KMS-11 (cell line): ENCODE data around the gene PEA15.

Experiments used
- H2AFZ ChIP-seq: fragments of 200-600 bp; sonication (generic); 2 replicates; pipeline ENCODE4 v1.6.1; 2016; ENCODE audit warnings: antibody characterized with exemption, mixed run types, low read depth
- H3K27ac ChIP-seq: fragments of 200-600 bp; sonication (generic); 2 replicates; pipeline ENCODE4 v1.6.1; 2016; ENCODE audit warnings: mild to moderate bottlenecking, mixed run types
- H3K27me3 ChIP-seq: fragments of 200-600 bp; sonication (generic); 2 replicates; pipeline ENCODE4 v1.6.1; 2017; ENCODE audit warnings: mild to moderate bottlenecking, low read depth, mixed run types, moderate library complexity; ENCODE audit not compliant: insufficient read depth
- H3K36me3 ChIP-seq: fragments of 200-600 bp; sonication (generic); 2 replicates; pipeline ENCODE4 v1.6.1; 2017; ENCODE audit warnings: mild to moderate bottlenecking, mixed run types; ENCODE audit not compliant: insufficient read depth
- H3K4me1 ChIP-seq: fragments of 200-600 bp; sonication (generic); 2 replicates; pipeline ENCODE4 v1.6.1; 2016; ENCODE audit warnings: mild to moderate bottlenecking, low read depth, mixed run types; ENCODE audit not compliant: poor library complexity, severe bottlenecking
- H3K4me2 ChIP-seq: fragments of 200-600 bp; sonication (generic); 2 replicates; pipeline ENCODE4 v1.7.0; 2016; ENCODE audit warnings: mild to moderate bottlenecking, mixed run types
- H3K4me3 ChIP-seq: fragments of 200-600 bp; sonication (generic); IDR thresholded peaks from 2 replicates; pipeline ENCODE4 v1.6.1; 2017; ENCODE audit warnings: low read depth, low read length, mixed read lengths; ENCODE audit not compliant: insufficient read depth
- H3K79me2 ChIP-seq: fragments of 200-600 bp; sonication (generic); 2 replicates; pipeline ENCODE4 v1.6.1; 2016; ENCODE audit warnings: low read depth, mixed run types; ENCODE audit not compliant: insufficient read depth
- H3K9ac ChIP-seq: fragments of 200-600 bp; sonication (generic); 2 replicates; pipeline ENCODE4 v1.6.1; 2016; ENCODE audit warnings: mild to moderate bottlenecking, mixed run types
- H4K20me1 ChIP-seq: fragments of 200-600 bp; sonication (generic); 2 replicates; pipeline ENCODE4 v1.6.1; 2016; ENCODE audit warnings: mild to moderate bottlenecking, mixed run types; ENCODE audit not compliant: insufficient read depth
- TF ChIP-seq, protein P1 (sequence below): fragments of 200-600 bp; sonication (generic); conservative IDR thresholded peaks from 2 replicates; pipeline ENCODE4 v1.6.1; 2017; ENCODE audit warnings: low read depth, mild to moderate bottlenecking, antibody characterized with exemption, low read length, moderate library complexity, mixed read lengths

PEA15 gene

DNA sequence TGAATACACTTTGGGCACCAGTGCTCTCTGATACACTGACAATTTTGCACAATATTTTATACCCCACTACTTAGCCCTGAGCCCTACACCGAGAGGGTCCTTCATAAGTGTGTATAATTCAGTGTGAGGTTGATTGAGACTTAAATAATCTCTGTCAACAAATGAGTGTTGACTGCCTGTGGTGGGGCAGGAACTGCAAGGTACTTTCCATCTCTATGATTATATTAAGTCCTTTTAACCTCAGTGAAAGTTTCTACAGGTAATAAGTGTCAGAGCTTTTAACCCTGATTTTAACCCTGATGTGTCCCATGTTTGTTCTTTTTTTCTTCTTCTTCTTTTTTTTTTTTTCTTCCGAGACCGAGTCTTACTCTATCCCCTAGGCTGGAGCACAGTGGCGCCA lies 9.0 kb upstream of the PEA15 start:
- Histone ChIP-seq H3K36me3 (no peaks in the 10 kb centered on the region), H3K27ac (no peak overlapping the region; the same call in 1 of the 2 replicates), H3K9ac (no peak overlapping the region), H3K4me3 (peak overlapping the region; percentile 82), H3K4me1 (peaks cover 37% of the 10 kb centered on the region), H4K20me1 (no peaks in the 10 kb centered on the region), H2AFZ (peak overlapping the region; percentile 8; the same call in 1 of the 2 replicates), H3K79me2 (no peaks in the 10 kb centered on the region), H3K4me2 (peak overlapping the region; percentile 42), H3K27me3 (no peaks in the 10 kb centered on the region)
- TF ChIP-seq, protein P1, sequence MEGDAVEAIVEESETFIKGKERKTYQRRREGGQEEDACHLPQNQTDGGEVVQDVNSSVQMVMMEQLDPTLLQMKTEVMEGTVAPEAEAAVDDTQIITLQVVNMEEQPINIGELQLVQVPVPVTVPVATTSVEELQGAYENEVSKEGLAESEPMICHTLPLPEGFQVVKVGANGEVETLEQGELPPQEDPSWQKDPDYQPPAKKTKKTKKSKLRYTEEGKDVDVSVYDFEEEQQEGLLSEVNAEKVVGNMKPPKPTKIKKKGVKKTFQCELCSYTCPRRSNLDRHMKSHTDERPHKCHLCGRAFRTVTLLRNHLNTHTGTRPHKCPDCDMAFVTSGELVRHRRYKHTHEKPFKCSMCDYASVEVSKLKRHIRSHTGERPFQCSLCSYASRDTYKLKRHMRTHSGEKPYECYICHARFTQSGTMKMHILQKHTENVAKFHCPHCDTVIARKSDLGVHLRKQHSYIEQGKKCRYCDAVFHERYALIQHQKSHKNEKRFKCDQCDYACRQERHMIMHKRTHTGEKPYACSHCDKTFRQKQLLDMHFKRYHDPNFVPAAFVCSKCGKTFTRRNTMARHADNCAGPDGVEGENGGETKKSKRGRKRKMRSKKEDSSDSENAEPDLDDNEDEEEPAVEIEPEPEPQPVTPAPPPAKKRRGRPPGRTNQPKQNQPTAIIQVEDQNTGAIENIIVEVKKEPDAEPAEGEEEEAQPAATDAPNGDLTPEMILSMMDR, result no peak

DNA sequence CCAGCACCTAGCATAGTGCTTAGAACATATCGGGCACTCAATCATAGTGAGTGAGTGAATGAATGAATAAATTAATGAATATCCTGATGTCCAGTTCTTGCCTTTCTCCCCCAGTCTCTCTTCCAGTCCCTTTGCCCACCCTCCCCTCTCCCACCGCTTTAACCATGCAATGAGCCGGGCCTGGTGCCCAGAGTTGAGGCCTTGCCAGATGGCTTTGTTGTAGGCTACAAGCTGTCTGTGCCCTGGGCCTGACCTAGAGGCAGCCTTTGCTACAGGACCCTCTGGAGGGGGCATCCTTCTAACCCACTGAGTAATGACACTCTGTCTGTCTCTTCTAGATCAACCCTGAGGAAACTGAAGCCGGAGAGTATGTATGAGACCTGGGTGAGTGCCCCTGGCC lies 8.0 kb upstream of the PEA15 start:
- Histone ChIP-seq H3K27ac (no peak overlapping the region), H3K36me3 (no peaks in the 10 kb centered on the region), H3K27me3 (no peaks in the 10 kb centered on the region), H3K79me2 (no peaks in the 10 kb centered on the region), H3K4me1 (peaks cover 37% of the 10 kb centered on the region), H3K9ac (no peak overlapping the region), H3K4me3 (no peak overlapping the region), H2AFZ (no peak overlapping the region), H3K4me2 (no peak overlapping the region; the same call in 1 of the 2 replicates), H4K20me1 (no peaks in the 10 kb centered on the region)
- TF ChIP-seq, protein P1, result no peak

DNA sequence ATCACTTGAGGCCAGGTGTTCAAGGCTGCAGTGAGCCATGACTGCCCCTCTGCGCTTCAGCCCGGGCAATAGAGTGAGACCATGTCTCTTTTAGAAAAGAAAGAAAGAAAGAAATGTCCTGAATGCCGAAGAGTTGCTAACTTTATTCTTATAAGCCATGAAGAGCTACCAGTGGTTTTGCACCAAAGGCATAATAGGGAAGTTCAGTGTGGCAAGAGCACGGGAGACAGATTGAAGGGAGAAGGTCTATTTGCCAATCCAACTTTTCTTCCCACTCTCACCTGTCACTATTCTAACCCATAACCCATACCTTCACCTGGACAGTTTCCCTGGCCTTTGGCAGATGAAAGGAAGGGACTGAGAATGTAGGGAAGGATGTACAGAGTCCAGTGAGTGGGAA lies 4.4 kb upstream of the PEA15 start:
- H3K4me1 ChIP-seq, result peaks cover 33% of the 10 kb centered on the region
- H2AFZ ChIP-seq, result no peak overlapping the region
- peaks cover 5% of the 10 kb centered on the region for H3K79me2 ChIP-seq
- no peak overlapping the region for H3K27ac ChIP-seq
- TF ChIP-seq, protein P1, result no peak
- no peak overlapping the region for H3K4me3 ChIP-seq
- H3K4me2 ChIP-seq, result no peak overlapping the region
- H3K9ac ChIP-seq, result no peak overlapping the region
- H3K36me3 ChIP-seq, result no peaks in the 10 kb centered on the region
- H4K20me1 ChIP-seq, result no peaks in the 10 kb centered on the region
- H3K27me3 ChIP-seq, result no peaks in the 10 kb centered on the region

DNA sequence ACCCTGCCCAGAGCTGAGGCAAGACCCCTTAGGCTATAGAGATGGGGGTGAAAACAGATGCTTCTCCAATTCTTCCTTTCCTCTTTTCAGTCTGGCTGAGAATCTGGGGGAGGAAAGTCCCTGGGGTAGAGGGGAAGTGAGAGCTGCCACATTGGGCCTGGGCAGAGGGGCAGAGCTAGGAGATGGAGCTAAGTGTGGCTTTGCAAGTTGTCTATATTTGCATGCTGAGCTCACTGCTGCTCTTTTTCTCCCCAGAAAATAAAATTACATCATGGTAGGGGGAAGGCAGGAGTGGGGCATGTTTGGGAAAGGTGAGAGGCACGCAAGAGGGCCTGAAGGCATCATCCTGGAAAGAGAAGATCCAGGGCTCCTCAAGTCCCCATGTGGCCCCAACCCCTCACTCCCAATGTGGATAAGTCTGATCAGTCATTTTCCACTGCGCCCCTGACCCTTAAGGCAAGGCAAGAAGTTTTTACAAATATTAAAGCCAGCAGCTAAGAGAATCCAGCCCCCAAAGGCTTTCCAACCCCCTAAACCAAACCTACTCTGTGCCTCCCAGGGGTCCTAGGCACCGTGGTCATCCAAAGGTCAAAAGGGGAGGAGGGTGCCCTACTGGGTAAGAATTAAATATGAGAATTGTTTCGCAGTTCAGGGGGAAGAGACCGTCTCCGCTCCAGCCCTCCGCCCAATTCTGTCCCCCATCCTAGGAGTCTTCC lies 500 bp upstream of the PEA15 start:
- H3K36me3 ChIP-seq, result no peaks in the 10 kb centered on the region; the same call in 1 of the 2 replicates
- peaks cover 56% of the 10 kb centered on the region for H3K4me1 ChIP-seq

More for the DNA sequence above, 500 bp upstream of the PEA15 start:
- H3K4me2 ChIP-seq, result peak overlapping the region; percentile 93
- no peaks in the 10 kb centered on the region for H4K20me1 ChIP-seq
- H3K27ac ChIP-seq, result peak overlapping the region; percentile 75
- TF ChIP-seq, protein P1, result no peak
- H3K27me3 ChIP-seq, result no peaks in the 10 kb centered on the region
- H2AFZ ChIP-seq, result peak overlapping the region; percentile 86
- peaks cover 34% of the 10 kb centered on the region for H3K79me2 ChIP-seq
- H3K4me3 ChIP-seq, result no peak overlapping the region
- peak overlapping the region; percentile 95 for H3K9ac ChIP-seq
